ENCODE results near the gene CALD1. TPM values are rescaled to one million over a fixed set of nuclear protein-coding genes. Genes with fewer than 3 reads are reported as not detected.

The CALD1 gene
- total and polyA plus RNA-seq, 8 donors = 146 to 1,007 (median 302) TPM

- Histone ChIP-seq H3K27ac (peak overlapping the region in 4 of 5 donors; percentile 11 to 85 (median 44)), H3K9me3 (no peaks in the 10 kb centered on the region), H3K36me3 (peaks cover 0 to 4% (median 0%) of the 10 kb centered on the region in 4 donors), H3K4me1 (peaks cover 4 to 84% (median 36%) of the 10 kb centered on the region in 4 donors), H3K27me3 (no peaks in the 10 kb centered on the region), H3K4me3 (no peak overlapping the region)
- DNase-seq = peak; percentile 29 to 68
- WGBS, 5 donors = 36 to 63% (median 44%) methylated on average over 2 of the region's 2 CpGs
- TF ChIP-seq EP300 (IDR thresholded peaks at IDR 0.05) = no peak
- peak in 1 of 3 donors; percentile 62 for TF ChIP-seq POLR2AphosphoS5 (IDR thresholded peaks at IDR 0.05)
- intact Hi-C loops (cut with DNase I; ENCODE audit: low total_unique reads) = no loop called here
Observed at GRCh38 chr7:134905375-134905774, 125.9 kb downstream of the CALD1 start.

GRCh38 chr7:134907000-134907399 is 127.6 kb downstream of the CALD1 start:
- Histone ChIP-seq H3K4me3 (no peak overlapping the region), H3K9me3 (no peaks in the 10 kb centered on the region), H3K4me1 (peaks cover 4 to 80% (median 31%) of the 10 kb centered on the region in 4 donors), H3K27ac (peak overlapping the region in 4 of 5 donors; percentile 11 to 85 (median 59)), H3K36me3 (no peaks in the 10 kb centered on the region), H3K27me3 (no peaks in the 10 kb centered on the region)
- no peak for DNase-seq
- 83 to 94% (median 92%) methylated on average over 4 of the region's 4 CpGs for WGBS, 5 donors
- intact Hi-C loops (cut with DNase I; ENCODE audit: low total_unique reads) = no loop called here
- TF ChIP-seq CTCF (IDR thresholded peaks at IDR 0.05) (no peak), POLR2AphosphoS5 (IDR thresholded peaks at IDR 0.05) (no peak), EP300 (IDR thresholded peaks at IDR 0.05) (no peak), POLR2A (IDR thresholded peaks at IDR 0.05) (no peak)

GRCh38 chr7:134907639-134908038 is 128.2 kb downstream of the CALD1 start:
- H3K36me3 ChIP-seq = no peaks in the 10 kb centered on the region
- no peak overlapping the region for H3K4me3 ChIP-seq
- TF ChIP-seq POLR2A (IDR thresholded peaks at IDR 0.05) (no peak), POLR2AphosphoS5 (IDR thresholded peaks at IDR 0.05) (peak in 1 of 3 donors; percentile 78)
- H3K27me3 ChIP-seq = no peaks in the 10 kb centered on the region
- no peaks in the 10 kb centered on the region for H3K9me3 ChIP-seq
- 52 to 76% (median 69%) methylated on average over 6 of the region's 6 CpGs for WGBS, 5 donors
- intact Hi-C loops (cut with DNase I; ENCODE audit: low total_unique reads) = no loop called here
- peaks cover 0 to 74% (median 30%) of the 10 kb centered on the region in 4 donors for H3K4me1 ChIP-seq
- H3K27ac ChIP-seq = peak overlapping the region in 4 of 5 donors; percentile 22 to 85 (median 59)
- DNase-seq = no peak

- TF ChIP-seq POLR2AphosphoS5 (IDR thresholded peaks at IDR 0.05) (no peak), EP300 (IDR thresholded peaks at IDR 0.05) (no peak), CTCF (IDR thresholded peaks at IDR 0.05) (no peak), POLR2A (IDR thresholded peaks at IDR 0.05) (no peak)
Observed at GRCh38 chr7:134908289-134908688, 128.9 kb downstream of the CALD1 start.

GRCh38 chr7:134910214-134910890 is 130.9 kb downstream of the CALD1 start:
- H3K27me3 ChIP-seq = no peaks in the 10 kb centered on the region
- intact Hi-C loops (cut with DNase I; ENCODE audit: low total_unique reads) = no loop called here
- H3K27ac ChIP-seq = peak overlapping the region in 1 of 5 donors; percentile 85
- WGBS, 5 donors = 25 to 42% (median 39%) methylated on average over 4 of the region's 4 CpGs
- no peaks in the 10 kb centered on the region for H3K9me3 ChIP-seq
- peaks cover 0 to 7% (median 0%) of the 10 kb centered on the region in 4 donors for H3K36me3 ChIP-seq
- H3K4me3 ChIP-seq = no peak overlapping the region
- no peak for TF ChIP-seq EP300 (IDR thresholded peaks at IDR 0.05)
- TF ChIP-seq POLR2A (IDR thresholded peaks at IDR 0.05) = no peak
- no peak for TF ChIP-seq CTCF (IDR thresholded peaks at IDR 0.05)
- TF ChIP-seq POLR2AphosphoS5 (IDR thresholded peaks at IDR 0.05) = no peak
- peak in 1 of 2 donors; percentile 62 for DNase-seq
- H3K4me1 ChIP-seq = peaks cover 0 to 49% (median 19%) of the 10 kb centered on the region in 4 donors

More at GRCh38 chr7:134908289-134908688, 128.9 kb downstream of the CALD1 start:
- Histone ChIP-seq H3K27me3 (no peaks in the 10 kb centered on the region), H3K27ac (peak overlapping the region in 3 of 5 donors; percentile 22 to 85 (median 67)), H3K4me3 (no peak overlapping the region), H3K36me3 (no peaks in the 10 kb centered on the region), H3K9me3 (no peaks in the 10 kb centered on the region), H3K4me1 (peaks cover 0 to 67% (median 30%) of the 10 kb centered on the region in 4 donors)
- WGBS, 5 donors = 55 to 74% (median 65%) methylated on average over 3 of the region's 3 CpGs
- no peak for DNase-seq
- intact Hi-C loops (cut with DNase I; ENCODE audit: low total_unique reads) = no loop called here

Measured in stomach (tissue), 9 donors.